Measurements from ENCODE around the gene CRIP1. TPM values are rescaled to one million over a fixed set of nuclear protein-coding genes. Genes with fewer than 3 reads are reported as not detected.

CRIP1 gene
- polyA plus RNA-seq, 4 donors, result 71.9 to 3,839 (median 386) TPM

DNA sequence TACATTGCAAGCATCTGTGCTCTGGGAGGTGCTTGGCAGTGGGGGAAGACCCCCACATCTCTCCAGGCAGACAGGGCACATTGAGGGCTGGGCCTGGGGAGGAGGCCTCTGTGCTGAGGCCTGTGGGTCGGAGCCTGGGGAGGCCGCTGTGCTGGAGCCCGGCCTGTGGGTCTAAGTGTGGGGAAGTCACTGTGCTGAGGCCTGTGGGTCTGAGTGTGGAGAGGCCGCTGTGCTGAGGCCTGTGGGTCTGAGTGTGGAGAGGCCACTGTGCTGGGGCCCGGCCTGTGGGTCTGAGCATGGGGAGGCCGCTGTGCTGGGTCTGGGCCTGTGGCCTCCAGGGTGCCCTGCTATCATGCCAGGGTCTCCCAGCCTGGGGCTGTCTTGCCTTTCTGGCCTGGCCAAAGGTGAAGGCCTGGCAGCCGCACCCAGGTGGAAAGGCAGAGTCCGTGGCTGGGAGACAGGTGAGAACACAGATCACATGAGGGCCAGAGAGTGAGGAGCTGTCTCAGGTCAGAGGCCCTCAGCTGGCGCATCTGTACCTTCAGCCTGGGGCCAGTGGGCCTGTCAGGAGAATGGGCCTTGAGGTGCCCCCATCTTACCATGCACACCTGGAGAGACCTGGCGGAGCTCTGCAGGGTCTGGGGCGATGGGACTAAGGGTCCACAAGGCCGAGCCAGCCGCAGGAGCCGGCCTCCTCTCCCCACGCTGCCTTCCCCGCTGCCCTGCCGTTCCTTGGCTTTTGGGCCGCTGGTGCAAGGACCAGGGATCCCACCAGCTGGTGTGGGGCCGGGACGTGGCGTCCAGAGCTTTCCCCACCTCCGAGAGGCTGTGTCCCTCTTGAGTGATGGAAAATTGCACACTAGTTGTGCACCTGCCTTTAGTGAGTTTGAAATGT is 30.7 kb upstream of the CRIP1 start:
- no peaks in the 10 kb centered on the region for H3K27me3 ChIP-seq (ENCODE audit: control insufficient read depth in 3 of 3, insufficient read depth in 3 of 3, low read length in 3 of 3)
- DNase-seq, result peak; percentile 57 to 75
- H3K27ac ChIP-seq (ENCODE audit: low read depth in 1 of 3, low read length in 2 of 3), result peak overlapping the region in 2 of 3 donors; percentile 34 to 48
- 82 to 87% (median 83%) methylated on average over 22 of the region's 22 CpGs for WGBS, 3 donors
- peaks cover 0 to 12% (median 0%) of the 10 kb centered on the region in 3 donors for H3K4me1 ChIP-seq (ENCODE audit: control insufficient read depth in 3 of 3, insufficient read depth in 2 of 3, low read depth in 1 of 3, low read length in 2 of 3)
- FAIRE-seq, result no peak
- peaks cover 4 to 81% (median 5%) of the 10 kb centered on the region in 3 donors for H3K36me3 ChIP-seq (ENCODE audit: control insufficient read depth in 3 of 3, insufficient read depth in 2 of 3, low read depth in 1 of 3, low read length in 3 of 3)
- H3K9me3 ChIP-seq (ENCODE audit: control insufficient read depth in 2 of 2, insufficient read depth in 1 of 2, low read depth in 1 of 2, low read length in 1 of 2), result no peaks in the 10 kb centered on the region
- H3K4me3 ChIP-seq (ENCODE audit: low read depth in 1 of 3, low read length in 3 of 3), result no peak overlapping the region

DNA sequence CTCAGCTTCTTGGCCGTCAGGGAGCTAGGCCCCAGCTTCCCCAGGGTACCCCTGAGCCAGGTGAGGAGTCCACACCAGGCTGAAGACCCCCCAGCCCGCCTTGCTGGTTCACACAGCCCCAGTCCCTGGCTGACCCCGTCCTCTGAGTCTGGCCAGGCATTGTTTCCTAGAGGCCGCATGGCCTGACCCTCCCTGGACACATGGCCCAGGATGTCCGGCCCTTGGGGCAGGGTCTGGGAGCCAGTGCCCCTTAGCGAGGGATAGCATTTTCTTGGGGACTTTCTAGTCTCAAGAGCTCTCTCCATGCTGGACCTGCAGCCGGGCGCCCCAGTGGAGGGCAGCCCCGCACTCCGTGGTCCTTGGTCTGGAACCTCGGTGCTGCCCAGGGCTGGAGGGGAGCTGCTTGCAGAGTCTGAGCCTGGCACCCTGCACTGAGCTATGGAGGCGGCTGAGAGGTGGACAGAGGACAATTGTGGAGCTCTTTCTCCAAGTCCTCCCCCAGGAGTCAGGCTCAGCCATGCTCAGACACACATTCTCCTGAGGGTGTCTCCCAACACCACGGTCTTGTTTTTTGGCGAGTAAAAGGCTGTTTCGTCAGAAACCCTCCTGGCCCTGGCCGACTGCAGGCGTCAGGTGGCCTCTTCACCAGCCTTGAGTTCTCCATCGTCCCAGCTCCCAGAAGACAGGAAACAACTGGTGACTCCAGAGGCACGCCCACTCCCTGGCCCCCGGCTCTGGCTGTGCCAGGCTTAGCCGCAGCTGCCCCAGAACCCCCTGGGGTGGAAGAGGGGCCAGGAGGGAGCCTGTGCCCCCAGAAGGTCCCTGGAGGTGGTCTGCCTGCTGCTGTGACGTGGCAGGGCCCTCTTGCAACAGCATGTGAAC is 29.7 kb upstream of the CRIP1 start:
- no peak for DNase-seq
- peaks cover 0 to 12% (median 0%) of the 10 kb centered on the region in 3 donors for H3K4me1 ChIP-seq (ENCODE audit: control insufficient read depth in 3 of 3, insufficient read depth in 2 of 3, low read depth in 1 of 3, low read length in 2 of 3)
- H3K36me3 ChIP-seq (ENCODE audit: control insufficient read depth in 3 of 3, insufficient read depth in 2 of 3, low read depth in 1 of 3, low read length in 3 of 3), result peaks cover 4 to 83% (median 5%) of the 10 kb centered on the region in 3 donors
- H3K4me3 ChIP-seq (ENCODE audit: low read depth in 1 of 3, low read length in 3 of 3), result no peak overlapping the region
- no peak overlapping the region for H3K27ac ChIP-seq (ENCODE audit: low read depth in 1 of 3, low read length in 2 of 3)
- FAIRE-seq, result no peak
- no peaks in the 10 kb centered on the region for H3K9me3 ChIP-seq (ENCODE audit: control insufficient read depth in 2 of 2, insufficient read depth in 1 of 2, low read depth in 1 of 2, low read length in 1 of 2)
- 89 to 94% (median 90%) methylated on average over 22 of the region's 22 CpGs for WGBS, 3 donors
- H3K27me3 ChIP-seq (ENCODE audit: control insufficient read depth in 3 of 3, insufficient read depth in 3 of 3, low read length in 3 of 3), result no peaks in the 10 kb centered on the region

DNA sequence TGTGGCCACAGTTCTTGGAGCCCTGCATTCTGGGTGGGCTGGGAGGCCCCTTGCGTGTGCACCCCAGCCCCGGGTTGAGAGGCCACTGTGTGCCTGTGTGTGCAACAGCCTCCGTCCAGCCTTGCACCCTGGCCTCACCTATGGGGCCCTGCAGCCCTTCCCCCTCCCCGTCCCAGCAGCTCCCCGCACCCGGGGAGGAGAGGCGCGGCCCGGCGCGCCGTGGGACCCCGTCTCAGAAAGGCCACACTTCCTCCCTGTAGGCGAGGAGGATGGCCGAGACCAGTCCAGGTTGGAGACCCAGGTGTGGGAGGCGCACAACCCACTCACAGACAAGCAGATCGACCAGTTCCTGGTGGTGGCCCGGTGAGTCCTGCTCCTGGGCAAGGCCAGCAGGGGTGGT is 28.7 kb upstream of the CRIP1 start:
- H3K27ac ChIP-seq (ENCODE audit: low read depth in 1 of 3, low read length in 2 of 3), result no peak overlapping the region
- H3K9me3 ChIP-seq (ENCODE audit: control insufficient read depth in 2 of 2, insufficient read depth in 1 of 2, low read depth in 1 of 2, low read length in 1 of 2), result no peaks in the 10 kb centered on the region
- H3K27me3 ChIP-seq (ENCODE audit: control insufficient read depth in 3 of 3, insufficient read depth in 3 of 3, low read length in 3 of 3), result no peaks in the 10 kb centered on the region
- 87 to 95% (median 88%) methylated on average over 15 to 18 of the region's 18 CpGs for WGBS, 3 donors
- H3K4me3 ChIP-seq (ENCODE audit: low read depth in 1 of 3, low read length in 3 of 3), result no peak overlapping the region
- H3K36me3 ChIP-seq (ENCODE audit: control insufficient read depth in 3 of 3, insufficient read depth in 2 of 3, low read depth in 1 of 3, low read length in 3 of 3), result peaks cover 4 to 80% (median 5%) of the 10 kb centered on the region in 3 donors
- H3K4me1 ChIP-seq (ENCODE audit: control insufficient read depth in 3 of 3, insufficient read depth in 2 of 3, low read depth in 1 of 3, low read length in 2 of 3), result peaks cover 0 to 12% (median 0%) of the 10 kb centered on the region in 3 donors
- FAIRE-seq (no peak), DNase-seq (no peak)

DNA sequence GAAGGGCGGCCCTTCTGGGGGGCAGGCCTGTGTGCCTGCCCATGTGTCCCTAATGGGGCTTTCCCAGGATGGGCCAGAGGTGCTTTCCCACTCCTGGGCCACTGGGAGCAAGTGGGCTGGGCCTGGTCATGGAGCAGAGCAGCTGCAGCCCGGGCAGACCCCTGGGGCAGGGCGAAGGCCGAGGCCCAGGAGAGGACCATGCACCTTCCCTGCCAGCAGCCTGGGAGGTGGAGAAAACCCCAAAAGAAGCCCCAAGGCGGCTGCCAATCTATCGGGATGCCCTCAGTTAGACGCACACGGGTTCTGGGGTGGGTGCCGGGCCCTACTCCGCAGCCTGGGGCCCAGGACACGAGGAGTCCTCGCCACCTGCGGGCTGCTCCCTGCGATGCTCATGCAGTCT is 28.1 kb upstream of the CRIP1 start:
- Histone ChIP-seq H3K9me3 (ENCODE audit: control insufficient read depth in 2 of 2, insufficient read depth in 1 of 2, low read depth in 1 of 2, low read length in 1 of 2) (no peaks in the 10 kb centered on the region), H3K27ac (ENCODE audit: low read depth in 1 of 3, low read length in 2 of 3) (no peak overlapping the region), H3K36me3 (ENCODE audit: control insufficient read depth in 3 of 3, insufficient read depth in 2 of 3, low read depth in 1 of 3, low read length in 3 of 3) (peaks cover 4 to 81% (median 5%) of the 10 kb centered on the region in 3 donors), H3K4me3 (ENCODE audit: low read depth in 1 of 3, low read length in 3 of 3) (no peak overlapping the region), H3K4me1 (ENCODE audit: control insufficient read depth in 3 of 3, insufficient read depth in 2 of 3, low read depth in 1 of 3, low read length in 2 of 3) (peaks cover 0 to 12% (median 0%) of the 10 kb centered on the region in 3 donors), H3K27me3 (ENCODE audit: control insufficient read depth in 3 of 3, insufficient read depth in 3 of 3, low read length in 3 of 3) (no peaks in the 10 kb centered on the region)
- no peak for FAIRE-seq
- WGBS, 3 donors, result 85 to 99% (median 88%) methylated on average over 11 to 14 of the region's 14 CpGs
- no peak for DNase-seq

DNA sequence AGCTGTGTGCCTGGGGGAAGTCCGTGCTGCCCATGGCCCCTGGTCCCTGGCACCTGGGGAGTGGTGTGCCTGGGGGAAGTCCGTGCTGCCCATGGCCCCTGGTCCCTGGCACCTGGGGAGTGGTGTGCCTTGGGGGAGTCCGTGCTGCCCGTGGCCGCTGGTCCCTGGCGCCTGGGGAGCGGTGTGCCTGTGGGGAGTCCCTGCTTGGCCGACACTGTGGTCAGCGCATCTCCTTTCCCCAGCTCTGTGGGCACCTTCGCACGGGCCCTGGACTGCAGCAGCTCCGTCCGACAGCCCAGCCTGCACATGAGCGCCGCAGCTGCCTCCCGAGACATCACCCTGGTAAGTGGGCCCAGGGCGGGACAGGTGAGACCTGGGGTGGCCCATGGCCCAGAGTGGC is 26.6 kb upstream of the CRIP1 start:
- Histone ChIP-seq H3K36me3 (ENCODE audit: control insufficient read depth in 3 of 3, insufficient read depth in 2 of 3, low read depth in 1 of 3, low read length in 3 of 3) (peaks cover 3 to 80% (median 7%) of the 10 kb centered on the region in 3 donors), H3K4me1 (ENCODE audit: control insufficient read depth in 3 of 3, insufficient read depth in 2 of 3, low read depth in 1 of 3, low read length in 2 of 3) (peaks cover 0 to 12% (median 0%) of the 10 kb centered on the region in 3 donors), H3K4me3 (ENCODE audit: low read depth in 1 of 3, low read length in 3 of 3) (no peak overlapping the region), H3K9me3 (ENCODE audit: control insufficient read depth in 2 of 2, insufficient read depth in 1 of 2, low read depth in 1 of 2, low read length in 1 of 2) (no peaks in the 10 kb centered on the region), H3K27ac (ENCODE audit: low read depth in 1 of 3, low read length in 2 of 3) (no peak overlapping the region), H3K27me3 (ENCODE audit: control insufficient read depth in 3 of 3, insufficient read depth in 3 of 3, low read length in 3 of 3) (no peaks in the 10 kb centered on the region)
- DNase-seq (no peak), FAIRE-seq (no peak)
- 95 to 100% (median 97%) methylated on average over 15 to 17 of the region's 17 CpGs for WGBS, 3 donors

DNA sequence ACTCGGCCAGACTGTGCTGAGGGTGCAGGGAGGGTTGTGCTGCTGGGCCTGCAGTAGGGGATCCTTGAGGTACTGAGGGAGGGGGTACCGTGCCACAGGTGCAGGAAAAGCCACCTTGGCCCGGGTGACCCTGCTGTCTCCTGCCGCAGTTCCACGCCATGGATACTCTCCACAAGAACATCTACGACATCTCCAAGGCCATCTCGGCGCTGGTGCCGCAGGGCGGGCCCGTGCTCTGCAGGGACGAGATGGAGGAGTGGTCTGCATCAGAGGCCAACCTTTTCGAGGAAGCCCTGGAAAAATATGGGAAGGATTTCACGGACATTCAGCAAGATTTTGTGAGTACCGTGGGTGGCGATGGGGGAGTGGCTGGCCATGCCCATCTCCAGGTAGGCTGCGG is 26.1 kb upstream of the CRIP1 start:
- H3K9me3 ChIP-seq (ENCODE audit: control insufficient read depth in 2 of 2, insufficient read depth in 1 of 2, low read depth in 1 of 2, low read length in 1 of 2), result no peaks in the 10 kb centered on the region
- peaks cover 3 to 80% (median 7%) of the 10 kb centered on the region in 3 donors for H3K36me3 ChIP-seq (ENCODE audit: control insufficient read depth in 3 of 3, insufficient read depth in 2 of 3, low read depth in 1 of 3, low read length in 3 of 3)
- no peaks in the 10 kb centered on the region for H3K27me3 ChIP-seq (ENCODE audit: control insufficient read depth in 3 of 3, insufficient read depth in 3 of 3, low read length in 3 of 3)
- FAIRE-seq (no peak), DNase-seq (no peak)
- no peak overlapping the region for H3K4me3 ChIP-seq (ENCODE audit: low read depth in 1 of 3, low read length in 3 of 3)
- peaks cover 0 to 9% (median 0%) of the 10 kb centered on the region in 3 donors for H3K4me1 ChIP-seq (ENCODE audit: control insufficient read depth in 3 of 3, insufficient read depth in 2 of 3, low read depth in 1 of 3, low read length in 2 of 3)
- H3K27ac ChIP-seq (ENCODE audit: low read depth in 1 of 3, low read length in 2 of 3), result no peak overlapping the region
- 93 to 94% (median 94%) methylated on average over 17 of the region's 17 CpGs for WGBS, 3 donors

DNA sequence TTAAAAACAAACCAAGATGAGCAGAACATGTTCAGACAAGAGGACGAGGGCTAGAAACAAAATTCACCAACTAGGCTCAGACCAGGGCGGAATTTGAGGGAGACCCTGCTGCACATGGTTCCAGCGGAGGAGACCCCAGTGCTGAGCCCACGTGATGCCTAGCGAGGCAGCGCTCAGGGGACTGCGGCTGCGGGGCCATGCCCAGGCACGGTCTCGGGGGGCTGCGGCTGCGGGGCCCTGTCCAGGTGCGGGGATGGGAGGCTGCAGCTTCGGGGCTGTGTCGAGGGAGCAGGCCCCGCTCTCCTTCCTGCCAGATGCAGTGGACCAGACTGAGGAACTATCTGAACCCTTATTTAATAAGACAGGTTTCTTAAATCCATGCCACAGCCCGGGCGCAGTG is 24.8 kb upstream of the CRIP1 start:
- Histone ChIP-seq H3K27me3 (ENCODE audit: control insufficient read depth in 3 of 3, insufficient read depth in 3 of 3, low read length in 3 of 3) (no peaks in the 10 kb centered on the region), H3K4me1 (ENCODE audit: control insufficient read depth in 3 of 3, insufficient read depth in 2 of 3, low read depth in 1 of 3, low read length in 2 of 3) (no peaks in the 10 kb centered on the region), H3K4me3 (ENCODE audit: low read depth in 1 of 3, low read length in 3 of 3) (no peak overlapping the region), H3K9me3 (ENCODE audit: control insufficient read depth in 2 of 2, insufficient read depth in 1 of 2, low read depth in 1 of 2, low read length in 1 of 2) (no peaks in the 10 kb centered on the region), H3K27ac (ENCODE audit: low read depth in 1 of 3, low read length in 2 of 3) (no peak overlapping the region), H3K36me3 (ENCODE audit: control insufficient read depth in 3 of 3, insufficient read depth in 2 of 3, low read depth in 1 of 3, low read length in 3 of 3) (peaks cover 5 to 79% (median 9%) of the 10 kb centered on the region in 3 donors)
- no peak for FAIRE-seq
- DNase-seq, result no peak
- 96 to 97% (median 97%) methylated on average over 13 to 18 of the region's 18 CpGs for WGBS, 3 donors

DNA sequence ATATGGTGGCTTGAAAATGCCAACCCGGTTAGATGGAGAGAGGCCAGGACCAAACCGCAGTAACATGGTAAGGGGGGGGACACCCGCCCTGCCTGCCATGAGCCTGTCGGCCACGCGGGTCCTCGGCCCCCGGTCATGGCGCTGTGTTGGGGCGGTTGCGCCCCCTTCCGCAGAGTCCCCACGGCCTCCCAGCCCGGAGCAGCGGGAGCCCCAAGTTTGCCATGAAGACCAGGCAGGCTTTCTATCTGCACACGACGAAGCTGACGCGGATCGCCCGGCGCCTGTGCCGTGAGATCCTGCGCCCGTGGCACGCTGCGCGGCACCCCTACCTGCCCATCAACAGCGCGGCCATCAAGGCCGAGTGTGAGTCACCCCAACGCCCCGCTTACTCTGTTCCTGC is 22.2 kb upstream of the CRIP1 start:
- H3K9me3 ChIP-seq (ENCODE audit: control insufficient read depth in 2 of 2, insufficient read depth in 1 of 2, low read depth in 1 of 2, low read length in 1 of 2), result no peaks in the 10 kb centered on the region
- H3K4me3 ChIP-seq (ENCODE audit: low read depth in 1 of 3, low read length in 3 of 3), result no peak overlapping the region
- whole genome bisulfite sequencing, 3 donors, result 94 to 96% (median 94%) methylated on average over 29 to 33 of the region's 33 CpGs
- no peaks in the 10 kb centered on the region for H3K4me1 ChIP-seq (ENCODE audit: control insufficient read depth in 3 of 3, insufficient read depth in 2 of 3, low read depth in 1 of 3, low read length in 2 of 3)
- H3K27ac ChIP-seq (ENCODE audit: low read depth in 1 of 3, low read length in 2 of 3), result no peak overlapping the region
- H3K27me3 ChIP-seq (ENCODE audit: control insufficient read depth in 3 of 3, insufficient read depth in 3 of 3, low read length in 3 of 3), result no peaks in the 10 kb centered on the region
- FAIRE-seq (no peak), DNase-seq (no peak)
- peaks cover 7 to 89% (median 8%) of the 10 kb centered on the region in 3 donors for H3K36me3 ChIP-seq (ENCODE audit: control insufficient read depth in 3 of 3, insufficient read depth in 2 of 3, low read depth in 1 of 3, low read length in 3 of 3)

Measured in small intestine (tissue), 7 donors.